NCI-H510A treated with DMSO at 0.1 percent for 48 hours (cell line): Measurements from ENCODE around the gene CACNA1C.

ENCODE experiments used
- DNase-seq: peaks from one replicate; lab custom pipeline; 2025; lab: John Stamatoyannopoulos, UW

CACNA1C gene

DNA sequence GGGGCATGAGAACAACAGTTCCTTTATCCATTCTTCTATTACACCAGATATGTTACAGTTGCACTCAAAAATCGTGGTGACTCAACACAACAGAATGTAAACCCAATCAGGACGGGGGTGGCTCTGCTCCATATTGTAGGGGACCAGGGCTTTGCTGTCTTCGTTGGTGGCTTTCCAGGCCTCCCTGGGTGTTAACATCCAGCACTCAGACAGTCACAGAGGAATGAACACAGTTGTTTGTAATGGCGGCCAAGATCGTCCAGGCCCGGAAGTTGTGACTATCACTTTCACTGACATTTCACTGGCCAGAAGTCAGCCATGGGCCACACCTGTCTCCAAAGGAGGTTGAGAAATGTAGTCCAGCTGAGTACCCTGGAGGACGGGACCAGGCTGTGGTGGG lies 204.1 kb downstream of the CACNA1C start:
- no peak for DNase-seq

DNA sequence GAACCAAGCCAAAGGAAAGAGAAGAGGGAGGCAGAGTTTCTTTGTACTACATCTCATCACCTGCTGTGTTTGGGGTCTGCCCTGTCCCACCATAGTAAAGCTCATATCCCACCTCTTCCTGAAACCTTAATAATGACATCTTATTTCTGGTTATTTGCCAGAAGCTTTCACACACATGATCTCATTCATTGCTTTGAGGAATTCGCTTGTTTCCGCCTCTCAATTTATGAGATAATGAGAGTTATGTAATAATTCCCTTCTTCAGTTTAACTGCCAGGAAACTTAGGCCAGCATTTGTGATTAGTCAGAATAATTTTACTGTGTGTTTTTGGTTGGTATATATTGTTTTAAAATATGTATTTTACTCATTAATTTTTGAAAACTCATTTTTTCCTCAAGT lies 205.2 kb downstream of the CACNA1C start:
- no peak for DNase-seq

DNA sequence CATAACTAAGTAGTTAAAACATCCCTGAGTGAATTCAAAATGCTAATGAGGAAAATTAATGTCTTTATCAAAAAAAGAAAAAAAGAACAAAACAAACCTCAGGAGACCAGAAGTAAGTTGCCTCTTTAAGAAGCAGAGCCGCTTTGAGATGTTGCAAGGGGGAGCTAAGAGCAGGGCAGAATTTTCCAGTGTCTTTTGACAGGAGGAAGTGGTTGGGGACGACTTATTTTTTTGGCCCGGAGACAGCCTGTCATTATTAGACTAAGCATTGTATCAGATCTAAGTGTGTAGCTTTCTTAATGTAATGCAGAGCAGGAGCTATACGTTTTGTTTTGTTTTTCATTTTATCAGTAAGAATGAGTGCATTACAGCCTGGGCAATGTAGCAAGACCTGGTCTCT lies 206.6 kb downstream of the CACNA1C start:
- DNase-seq = no peak

DNA sequence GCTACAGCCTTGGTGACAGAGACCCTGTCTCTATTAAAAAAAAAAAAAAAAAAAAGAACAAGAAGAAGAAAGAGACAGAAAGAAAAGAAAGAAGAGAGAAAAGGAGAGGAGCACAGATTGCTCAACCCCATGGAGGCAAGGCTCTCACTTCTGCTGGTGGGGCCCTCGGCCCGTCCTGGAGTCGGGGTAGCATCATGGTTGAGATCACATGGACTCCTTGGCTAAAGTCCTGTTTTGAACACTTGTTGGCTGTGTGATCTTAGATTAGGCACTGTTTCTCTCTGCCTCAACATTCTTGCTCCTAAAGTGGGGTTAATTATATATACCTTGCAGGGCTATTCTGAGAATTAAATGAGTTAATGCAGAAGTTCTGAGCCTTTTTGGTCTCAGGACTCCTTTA lies 207.7 kb downstream of the CACNA1C start:
- no peak for DNase-seq

DNA sequence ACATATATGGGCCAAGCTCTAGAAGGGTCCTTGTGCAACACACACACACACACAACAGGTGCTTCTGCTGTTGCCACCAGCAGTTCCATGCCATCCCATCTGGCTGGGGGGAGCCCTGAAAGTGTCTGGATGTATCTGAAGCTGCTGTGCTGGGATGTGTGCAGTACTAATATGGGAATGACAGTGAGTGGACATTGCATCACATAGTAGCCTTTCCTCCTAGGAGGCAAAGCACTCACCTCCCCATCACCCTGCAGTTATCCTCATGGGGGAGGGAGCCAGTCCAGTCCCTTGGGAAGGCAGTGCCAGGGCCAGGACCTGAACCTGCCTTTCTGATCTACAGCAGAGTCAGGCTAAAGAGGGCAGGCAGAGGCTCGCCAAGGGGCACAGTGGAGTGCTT lies 208.9 kb downstream of the CACNA1C start:
- no peak for DNase-seq

DNA sequence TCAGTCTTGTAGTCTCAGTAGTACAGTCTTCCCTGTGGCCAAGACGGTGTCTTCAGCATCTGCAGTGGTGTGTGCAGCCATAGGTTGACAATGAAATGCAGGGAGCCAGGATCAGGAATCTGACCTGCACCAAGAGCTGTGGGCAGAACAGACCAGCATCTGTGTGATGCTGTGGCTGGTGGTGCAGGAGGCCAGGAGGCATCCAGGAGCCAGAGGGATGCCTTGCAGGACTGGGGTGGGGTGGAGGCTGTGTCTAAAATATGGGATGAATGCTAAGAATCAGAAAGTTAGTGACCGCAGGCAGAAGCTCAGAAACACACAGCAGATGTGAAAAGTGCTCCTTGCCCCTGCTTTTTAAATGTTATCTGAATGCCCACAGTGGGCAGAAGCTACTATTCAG lies 209.7 kb downstream of the CACNA1C start:
- no peak for DNase-seq

DNA sequence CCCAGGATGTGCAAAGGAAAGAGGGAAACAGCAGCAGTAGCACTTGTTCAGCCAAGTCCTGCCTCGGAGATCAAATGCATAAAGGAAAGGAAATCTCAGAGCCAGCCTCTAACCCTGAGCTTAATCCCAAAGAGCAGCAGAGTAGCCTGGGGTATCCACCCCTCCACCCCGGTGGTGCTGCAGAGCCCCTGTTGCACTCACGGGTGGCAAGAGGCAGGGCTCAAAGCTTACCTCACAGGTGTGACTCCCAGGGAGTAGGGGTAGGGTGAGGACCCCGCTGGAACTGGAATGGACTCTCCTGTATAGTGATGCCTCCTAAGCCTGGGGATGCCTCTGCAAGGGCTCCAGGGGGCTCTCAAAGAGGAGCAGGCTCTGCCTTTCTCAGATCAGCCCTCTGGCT lies 211.1 kb downstream of the CACNA1C start:
- DNase-seq = no peak

DNA sequence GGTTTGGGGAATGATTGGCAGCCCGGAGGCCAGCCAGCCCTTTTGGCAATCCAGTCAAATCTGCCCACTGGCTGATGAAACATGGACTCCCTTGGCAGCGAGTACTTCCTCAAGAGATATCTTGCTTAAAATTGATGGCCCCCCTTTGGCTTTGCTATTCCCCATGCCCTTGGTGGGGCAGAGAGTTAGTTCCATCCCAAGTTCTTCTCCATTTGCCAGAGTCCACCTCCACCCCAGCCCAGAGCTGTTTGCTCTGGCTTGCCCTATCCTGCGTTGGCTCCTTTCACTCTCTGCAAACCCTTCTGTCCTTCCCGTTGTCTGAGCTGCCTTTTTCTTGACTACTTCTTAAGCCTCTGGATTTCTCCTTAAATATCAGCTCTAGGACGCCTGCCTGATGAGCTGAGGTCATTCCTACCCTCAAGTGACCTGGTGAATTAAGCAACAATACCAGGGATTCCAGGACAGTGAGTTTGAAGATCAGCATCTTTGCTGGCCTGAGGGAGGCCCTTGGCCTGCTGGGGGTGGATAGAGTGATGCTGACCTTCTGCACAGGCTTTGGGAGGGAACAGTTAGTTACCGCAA lies 212.0 kb downstream of the CACNA1C start:
- no peak for DNase-seq

DNA sequence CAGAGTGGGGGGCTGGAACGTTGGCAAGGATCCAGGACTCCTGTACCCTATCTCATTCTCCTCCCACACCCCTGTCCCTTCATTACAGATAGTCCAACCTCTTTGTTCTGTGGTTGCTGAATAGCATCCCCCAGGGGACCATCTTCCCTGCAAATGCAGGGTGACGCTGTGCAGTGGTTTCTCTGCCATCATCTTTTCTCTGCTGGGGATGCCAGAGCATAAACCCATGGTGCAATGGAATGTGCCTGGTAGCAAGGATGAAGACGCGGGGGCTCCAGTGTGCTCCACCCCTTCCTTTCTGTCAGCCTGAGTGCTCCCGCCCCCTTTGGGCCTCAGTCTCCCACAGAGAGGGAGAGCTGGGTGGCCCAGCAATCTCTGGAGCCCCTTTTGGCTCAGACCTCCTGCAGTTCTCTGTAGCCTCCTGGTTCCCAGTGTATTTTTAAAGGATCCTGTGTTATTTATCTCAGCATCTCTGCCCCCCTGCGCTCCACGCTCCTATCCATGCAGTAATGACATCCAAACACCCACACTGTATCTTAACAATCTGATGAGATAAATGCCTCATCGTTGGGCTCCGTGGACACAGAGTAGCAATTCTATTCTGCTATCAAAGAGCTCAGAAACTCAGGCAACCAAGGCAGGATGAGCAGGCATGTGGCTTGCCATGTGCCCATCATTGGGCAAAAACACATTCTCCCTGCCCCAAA lies 212.8 kb downstream of the CACNA1C start:
- no peak for DNase-seq

DNA sequence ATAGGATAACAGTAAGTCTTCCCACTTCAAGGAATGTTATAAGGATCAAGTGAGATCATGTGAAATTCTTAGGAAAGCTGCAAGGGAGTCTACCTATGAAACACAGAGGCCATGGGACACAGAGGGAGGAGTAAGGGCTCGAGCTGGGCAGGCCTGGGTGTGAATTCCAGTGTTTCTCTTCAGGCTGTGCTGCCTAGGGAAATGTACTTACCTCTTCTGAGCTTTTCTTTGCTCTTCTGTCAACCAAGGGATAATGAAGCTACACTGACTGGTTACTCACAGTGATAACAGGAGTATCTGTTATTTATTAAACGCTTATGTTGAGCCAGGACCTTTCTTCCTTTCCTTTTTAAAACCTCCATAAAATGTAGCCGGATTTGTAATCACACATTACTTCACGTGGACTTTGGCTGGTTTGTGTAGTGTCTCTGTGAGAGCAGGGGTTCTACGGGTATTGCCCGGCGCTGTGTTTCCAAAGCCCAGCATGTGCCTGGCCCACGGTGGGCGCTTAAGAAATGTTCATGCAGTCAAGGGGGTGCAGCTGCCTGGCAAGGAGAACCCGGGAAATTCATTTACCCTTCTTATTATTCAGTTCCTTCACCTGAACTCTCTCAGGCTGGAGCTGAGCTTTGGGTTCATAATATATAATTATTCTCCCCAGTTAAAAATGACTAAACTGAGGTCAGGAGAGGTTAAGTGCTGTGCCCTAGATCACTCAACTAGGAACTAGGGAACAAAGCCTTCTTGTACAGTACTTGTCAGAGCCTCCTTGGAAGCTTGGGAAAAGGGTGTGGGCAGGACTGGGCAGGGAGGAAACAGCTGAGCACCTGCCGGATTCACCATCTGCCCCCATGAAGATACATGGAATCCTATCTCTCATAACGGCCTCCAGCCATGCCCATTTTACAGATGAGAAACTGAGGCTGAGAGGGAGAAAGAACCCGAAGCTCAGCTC lies 214.2 kb downstream of the CACNA1C start:
- DNase-seq = no peak

DNA sequence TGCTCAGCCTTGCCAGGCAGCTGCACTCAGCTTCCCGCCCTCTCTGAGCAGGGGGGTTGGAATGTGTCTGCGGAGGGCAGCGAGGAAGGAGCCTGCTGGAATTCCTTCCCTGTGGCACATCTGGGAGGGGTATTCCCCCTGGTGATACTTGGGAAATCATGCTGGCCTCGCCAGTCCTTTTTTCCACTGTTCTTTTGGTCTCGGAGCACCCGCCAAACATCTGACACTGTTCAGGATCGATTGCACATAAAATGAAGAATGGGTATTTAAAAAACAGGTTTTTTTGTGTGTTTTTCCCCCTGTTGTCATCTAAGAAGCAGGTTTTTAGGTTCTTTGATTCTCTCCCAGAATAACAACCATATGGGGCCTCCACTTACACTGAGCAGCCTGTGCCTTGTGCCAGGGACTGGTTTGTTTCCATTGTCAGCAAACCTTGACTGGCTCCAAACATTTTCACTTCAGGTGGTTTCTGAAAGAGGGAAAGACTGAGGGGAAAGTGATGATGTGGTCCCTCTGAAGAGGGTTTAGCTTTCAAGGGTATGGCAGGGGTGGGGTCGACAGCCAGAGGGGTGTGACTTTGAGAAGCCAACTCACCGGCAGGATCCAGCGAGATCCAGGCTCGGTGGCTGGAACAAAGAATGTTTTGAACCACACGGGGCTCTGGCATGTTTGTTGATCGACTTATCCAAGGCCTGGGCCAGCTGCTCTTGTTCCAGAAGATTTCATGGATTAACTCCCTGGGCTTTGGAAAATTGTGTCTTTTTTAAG lies 215.1 kb downstream of the CACNA1C start:
- no peak for DNase-seq

DNA sequence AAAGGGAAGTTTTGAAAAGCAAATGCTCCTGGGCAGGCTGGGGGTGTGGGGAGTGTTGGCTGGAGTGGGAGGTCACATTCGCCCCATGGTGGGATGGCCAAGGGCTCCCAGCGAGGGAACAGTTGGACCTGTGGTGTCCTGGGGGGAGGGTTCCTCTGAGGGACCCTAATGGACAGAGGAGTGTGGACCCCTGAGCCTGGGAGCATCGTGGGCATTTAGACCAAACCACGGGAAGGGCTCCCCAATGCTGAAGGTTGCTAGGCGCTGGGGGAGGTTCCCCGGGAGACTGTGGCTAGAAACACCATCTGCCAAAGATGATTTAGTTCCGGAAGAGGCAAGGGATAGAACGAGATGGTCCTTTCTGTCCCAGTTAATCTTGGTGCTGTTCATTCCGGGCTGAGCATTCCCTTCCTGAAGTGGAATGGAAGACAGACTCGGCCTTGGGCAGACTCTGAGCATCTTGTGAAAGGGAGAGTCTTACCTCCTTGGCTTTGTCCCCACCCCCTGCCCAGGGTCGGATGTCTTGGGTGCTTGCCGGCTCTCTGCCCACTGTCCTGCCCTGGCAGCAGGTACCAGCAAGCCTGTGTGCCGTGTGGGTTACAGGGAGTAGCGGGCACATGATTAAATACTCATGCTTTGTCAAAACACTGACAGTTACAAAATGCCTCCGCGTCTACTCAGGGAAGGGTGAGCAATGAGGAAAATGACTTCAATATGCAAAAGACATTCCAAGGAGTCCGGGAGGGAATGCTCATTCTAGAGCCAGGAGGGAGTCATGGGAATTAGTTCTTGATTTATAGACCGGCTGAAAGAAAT lies 215.9 kb downstream of the CACNA1C start:
- no peak for DNase-seq

DNA sequence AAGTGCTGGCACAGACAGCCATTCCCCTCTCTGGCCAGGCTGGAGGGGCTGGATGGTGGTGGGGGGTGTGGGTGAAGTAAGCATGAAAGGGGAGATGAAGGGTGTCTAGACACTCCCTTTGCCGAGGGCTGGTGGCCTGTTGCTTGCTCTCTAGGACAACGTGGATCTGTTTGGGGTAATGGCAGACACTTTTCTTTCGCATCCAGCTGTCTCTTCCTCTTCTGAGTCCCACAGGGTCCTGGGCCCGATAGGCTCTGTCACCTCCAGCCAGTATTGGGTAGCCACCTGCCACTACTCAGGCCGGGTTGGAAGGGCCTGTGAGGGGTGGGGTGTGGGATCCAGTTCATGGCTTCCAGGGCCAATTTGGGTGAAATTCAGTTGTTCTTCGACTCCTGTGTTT lies 218.1 kb downstream of the CACNA1C start:
- no peak for DNase-seq

DNA sequence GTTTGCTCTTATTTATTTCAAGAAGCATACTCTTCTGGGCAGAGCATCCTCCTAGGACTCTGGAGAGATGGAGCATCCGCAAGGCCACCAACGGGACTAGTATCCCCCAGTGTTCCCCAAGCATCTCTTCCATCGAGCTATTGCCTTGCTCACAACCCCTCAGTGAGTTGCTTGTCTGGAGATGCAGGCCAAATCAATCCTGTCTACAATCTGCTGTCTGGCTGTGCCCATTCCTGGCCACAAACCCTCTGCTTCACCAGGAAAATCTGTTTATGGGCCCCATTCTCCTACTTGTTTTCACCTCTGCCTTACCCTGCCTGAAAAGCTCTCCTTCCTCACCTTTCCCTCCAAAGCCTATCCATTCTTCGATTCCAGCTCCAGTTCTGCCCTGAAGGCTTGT lies 219.2 kb downstream of the CACNA1C start:
- DNase-seq = no peak

DNA sequence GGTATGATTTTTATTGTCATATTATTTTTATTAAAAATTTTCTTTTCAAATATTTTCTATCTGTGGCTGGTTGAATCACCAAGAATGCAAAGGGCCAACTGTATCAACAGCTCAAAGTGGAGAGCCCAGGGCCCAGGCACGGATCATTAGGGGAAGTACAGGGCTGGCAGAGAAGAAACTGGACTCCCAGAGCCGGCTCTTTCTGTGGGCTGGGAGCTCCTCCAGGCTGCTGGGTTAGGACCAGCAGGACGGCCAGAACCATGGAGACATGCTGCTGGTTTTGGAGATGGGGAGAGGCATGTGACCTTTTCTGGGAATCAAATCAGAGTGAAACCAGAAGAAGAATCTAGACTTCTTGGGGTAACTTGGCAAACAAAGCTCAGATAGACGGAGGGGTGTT lies 220.5 kb downstream of the CACNA1C start:
- no peak for DNase-seq

DNA sequence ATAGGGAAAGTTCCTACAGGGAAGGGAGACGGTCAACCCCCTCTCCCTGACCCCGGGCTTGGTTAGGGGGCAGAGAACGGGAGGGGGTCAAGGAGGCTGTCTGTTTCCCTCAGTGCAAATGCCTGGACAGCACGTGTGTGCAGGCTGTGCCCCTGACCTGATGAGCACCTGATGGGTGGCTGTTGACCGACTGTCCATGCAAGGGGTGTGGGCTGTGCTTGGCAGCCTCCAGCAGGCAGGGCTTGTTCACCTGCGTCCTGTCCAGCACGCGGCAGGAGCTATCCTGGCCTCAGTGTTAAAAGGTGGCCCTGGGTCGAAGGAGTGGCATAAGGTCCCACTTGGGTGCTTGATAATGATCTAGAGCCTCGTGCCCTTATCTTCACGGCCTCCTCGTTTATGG lies 221.0 kb downstream of the CACNA1C start:
- DNase-seq = no peak

DNA sequence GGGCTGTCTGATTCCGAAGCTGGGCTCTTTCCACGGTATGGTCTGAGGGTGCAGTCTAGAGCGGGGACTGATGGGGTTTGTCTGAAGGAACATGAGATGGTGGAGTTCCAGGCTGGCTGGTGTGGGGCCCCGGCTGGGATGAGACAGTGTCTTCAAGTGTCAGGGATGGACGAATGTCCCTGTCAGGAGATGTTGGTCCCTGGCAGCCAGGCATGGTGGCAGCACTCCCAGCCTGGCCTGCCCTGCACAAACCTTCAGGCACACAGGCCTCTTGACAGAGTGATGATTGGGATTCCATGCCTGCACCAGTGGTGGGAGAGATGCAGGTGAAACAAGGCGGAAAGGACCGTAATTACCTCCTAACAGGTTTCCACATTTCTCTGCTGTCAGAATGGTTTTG lies 221.9 kb downstream of the CACNA1C start:
- DNase-seq = no peak

DNA sequence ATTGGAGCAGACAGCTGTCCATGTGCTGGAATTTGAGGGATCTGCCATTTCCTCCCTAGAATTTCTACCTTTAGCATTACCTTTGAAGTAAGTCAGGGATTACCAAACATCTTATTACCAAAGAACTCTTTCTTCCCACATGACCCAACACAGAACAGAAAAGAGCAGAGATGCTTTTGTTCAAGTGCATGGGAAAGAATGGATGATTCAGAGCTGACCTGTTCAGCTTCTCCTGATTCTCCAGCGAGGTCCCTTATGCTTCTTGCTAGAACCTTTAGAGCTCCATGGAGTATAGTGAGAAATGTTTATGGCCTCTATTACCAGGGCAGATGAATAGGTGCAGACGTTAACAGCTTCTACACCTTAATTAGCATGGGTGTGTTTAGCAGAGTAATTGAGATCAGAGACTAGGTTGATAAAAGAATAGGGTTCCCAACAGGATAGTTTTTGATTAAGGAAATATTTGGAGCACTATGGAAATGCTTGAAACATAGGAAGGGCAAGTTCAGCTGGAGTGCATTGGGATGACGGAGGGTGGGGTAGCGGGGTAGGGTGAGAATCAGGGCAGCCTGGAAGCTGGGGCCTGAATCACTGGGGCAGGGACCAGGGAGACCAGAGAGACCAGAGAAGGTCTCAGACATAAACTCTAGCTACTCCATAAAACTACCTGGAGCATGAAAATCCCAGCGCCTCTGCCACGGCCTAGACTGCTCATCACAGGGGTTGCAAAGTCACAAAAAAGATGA lies 223.7 kb downstream of the CACNA1C start:
- no peak for DNase-seq

DNA sequence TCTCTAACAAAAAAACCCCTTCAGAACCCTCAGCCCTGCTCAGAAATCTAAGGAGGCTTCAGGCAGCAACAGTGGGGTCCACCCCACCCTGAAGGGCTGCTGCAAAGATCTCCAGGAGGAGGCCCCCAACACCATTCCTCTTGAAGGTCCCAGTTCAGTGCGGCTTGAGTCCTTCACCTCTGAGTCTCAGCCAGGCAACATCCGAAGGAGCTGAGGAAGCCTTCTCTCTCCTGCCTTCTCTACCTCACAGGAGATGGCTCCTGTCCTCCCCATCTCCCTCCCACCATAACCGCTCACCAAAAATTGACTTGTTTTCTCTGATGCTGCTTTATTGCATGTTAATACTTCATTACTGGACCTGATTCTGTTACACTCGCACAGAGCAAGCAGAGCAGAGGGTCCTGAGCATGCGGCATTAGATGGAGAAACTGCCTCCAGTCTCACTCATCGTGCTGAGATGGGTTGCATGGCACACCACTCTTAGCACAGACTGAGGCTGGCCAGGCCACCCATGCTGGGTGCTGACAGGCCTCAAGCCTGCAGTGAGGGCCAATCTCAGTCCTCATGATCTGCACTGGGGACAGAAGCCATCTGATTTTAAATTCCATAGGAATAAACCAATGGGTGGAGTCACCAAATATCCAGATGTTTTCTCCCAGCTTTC lies 224.8 kb downstream of the CACNA1C start:
- DNase-seq = no peak

DNA sequence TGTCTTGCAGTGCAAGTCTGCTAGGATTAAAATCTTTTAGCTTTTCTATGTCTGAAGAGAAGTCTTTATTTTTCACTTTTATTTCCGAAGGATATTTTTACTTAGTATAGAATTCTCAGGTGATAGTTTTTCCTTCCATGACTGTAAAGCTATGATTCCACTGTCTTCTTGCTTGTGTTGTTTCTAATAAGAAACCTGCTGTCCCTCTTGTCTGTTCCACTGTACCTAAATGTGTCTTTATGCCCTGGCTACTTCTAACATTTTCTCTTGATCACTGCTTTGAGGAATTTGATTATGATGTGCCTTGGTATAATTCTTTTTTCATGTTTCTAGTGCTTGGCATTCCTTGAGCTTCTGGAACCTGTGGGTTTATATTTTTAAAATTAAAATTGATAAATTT lies 228.7 kb downstream of the CACNA1C start:
- no peak for DNase-seq
